Gastroesophageal sphincter (tissue), 3 donors: ENCODE data around the gene TUBGCP6.

Experiments
- EP300 ChIP-seq: sonication (generic); formaldehyde crosslinking; IDR thresholded peaks from one replicate; pipeline ENCODE4 v1.6.1; 2017; ENCODE audit warnings: antibody characterized with exemption, mild to moderate bottlenecking
- POLR2A ChIP-seq, 2 donors: fragments of 450-650 bp; IDR thresholded peaks; one replicate each; pipeline ENCODE4 v1.6.1; 2017; ENCODE audit warnings: antibody characterized with exemption in 2 of 2, mild to moderate bottlenecking in 2 of 2, moderate library complexity in 1 of 2
- TF ChIP-seq, protein P1 (sequence below), 4 experiments: fragments of 200-600 bp in 2 of 4; fragments of 450-650 bp in 2 of 4; sonication (generic) in 1 of 4; IDR thresholded peaks; one replicate each; pipeline ENCODE4 v1.5.1; 2017 to 2019; ENCODE audit warnings: antibody characterized with exemption in 4 of 4, mild to moderate bottlenecking in 2 of 4, moderate library complexity in 2 of 4

- TF ChIP-seq EP300 = no peak
- TF ChIP-seq, protein P1, sequence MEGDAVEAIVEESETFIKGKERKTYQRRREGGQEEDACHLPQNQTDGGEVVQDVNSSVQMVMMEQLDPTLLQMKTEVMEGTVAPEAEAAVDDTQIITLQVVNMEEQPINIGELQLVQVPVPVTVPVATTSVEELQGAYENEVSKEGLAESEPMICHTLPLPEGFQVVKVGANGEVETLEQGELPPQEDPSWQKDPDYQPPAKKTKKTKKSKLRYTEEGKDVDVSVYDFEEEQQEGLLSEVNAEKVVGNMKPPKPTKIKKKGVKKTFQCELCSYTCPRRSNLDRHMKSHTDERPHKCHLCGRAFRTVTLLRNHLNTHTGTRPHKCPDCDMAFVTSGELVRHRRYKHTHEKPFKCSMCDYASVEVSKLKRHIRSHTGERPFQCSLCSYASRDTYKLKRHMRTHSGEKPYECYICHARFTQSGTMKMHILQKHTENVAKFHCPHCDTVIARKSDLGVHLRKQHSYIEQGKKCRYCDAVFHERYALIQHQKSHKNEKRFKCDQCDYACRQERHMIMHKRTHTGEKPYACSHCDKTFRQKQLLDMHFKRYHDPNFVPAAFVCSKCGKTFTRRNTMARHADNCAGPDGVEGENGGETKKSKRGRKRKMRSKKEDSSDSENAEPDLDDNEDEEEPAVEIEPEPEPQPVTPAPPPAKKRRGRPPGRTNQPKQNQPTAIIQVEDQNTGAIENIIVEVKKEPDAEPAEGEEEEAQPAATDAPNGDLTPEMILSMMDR (IDR thresholded peaks at IDR 0.05) = no peak
- TF ChIP-seq POLR2A (IDR thresholded peaks at IDR 0.05) = no peak
Observed at GRCh38 chr22:50285568-50286229, 40.9 kb upstream of the TUBGCP6 start.
